Measurements from ENCODE around the gene CADPS.
A peak's percentile ranks its signal among the peaks of the same experiment; 100 is the strongest.

CADPS gene

GRCh38 chr3:62405566-62405965 lies 469.6 kb downstream of the CADPS start:
- no peak for DNase-seq

- DNase-seq, result no peak
These were observed 470.1 kb downstream of the CADPS start for GRCh38 chr3:62405135-62405534.

- no peak for DNase-seq
These were observed 470.9 kb downstream of the CADPS start for GRCh38 chr3:62404321-62404720.

GRCh38 chr3:62403765-62404164 lies 471.5 kb downstream of the CADPS start:
- DNase-seq, result no peak

- no peak for DNase-seq
These were observed 482.5 kb downstream of the CADPS start for GRCh38 chr3:62392626-62393292.

- no peak for DNase-seq
These were observed 488.0 kb downstream of the CADPS start for GRCh38 chr3:62387251-62387650.

GRCh38 chr3:62379321-62379798 lies 495.9 kb downstream of the CADPS start:
- no peak for DNase-seq

- DNase-seq, result no peak
These were observed 496.3 kb downstream of the CADPS start for GRCh38 chr3:62378921-62379320.

- peak; percentile 64 for DNase-seq
These were observed 496.9 kb downstream of the CADPS start for GRCh38 chr3:62378311-62378789.

- DNase-seq, result peak; percentile 67
These were observed 498.0 kb downstream of the CADPS start for GRCh38 chr3:62376906-62377877.

GRCh38 chr3:62376454-62376720 lies 498.8 kb downstream of the CADPS start:
- DNase-seq, result no peak

GRCh38 chr3:62375655-62376453 lies 499.4 kb downstream of the CADPS start:
- DNase-seq, result no peak

GRCh38 chr3:62374341-62375218 lies 500.6 kb downstream of the CADPS start:
- no peak for DNase-seq

GRCh38 chr3:62373714-62374333 lies 501.4 kb downstream of the CADPS start:
- DNase-seq, result no peak

- DNase-seq, result no peak
These were observed 502.0 kb downstream of the CADPS start, which contains the start of gene FEZF2 for GRCh38 chr3:62373215-62373614. FEZF2 (minus strand) TSS chr3:62373550; CDS start chr3:62372868, 682 bp downstream.

GRCh38 chr3:62372621-62373041 lies 502.6 kb downstream of the CADPS start:
- no peak for DNase-seq

- peak; percentile 76 for DNase-seq
These were observed 503.3 kb downstream of the CADPS start for GRCh38 chr3:62371720-62372591.

- DNase-seq, result peak; percentile 64
These were observed 504.1 kb downstream of the CADPS start for GRCh38 chr3:62370858-62371719.

GRCh38 chr3:62370112-62370857 lies 504.9 kb downstream of the CADPS start:
- peak; percentile 66 for DNase-seq

Data from islet precursor cell (in vitro differentiated cells).